GM19193 (cell line): Measurements from ENCODE around the gene SCGB3A1.

ENCODE experiments used
- POLR2A ChIP-seq: IDR thresholded peaks from 4 replicates; pipeline ENCODE4 v1.6.1; 2011; ENCODE audit not compliant: insufficient read depth, insufficient read length; ENCODE audit errors: extremely low read depth

Gene SCGB3A1

DNA sequence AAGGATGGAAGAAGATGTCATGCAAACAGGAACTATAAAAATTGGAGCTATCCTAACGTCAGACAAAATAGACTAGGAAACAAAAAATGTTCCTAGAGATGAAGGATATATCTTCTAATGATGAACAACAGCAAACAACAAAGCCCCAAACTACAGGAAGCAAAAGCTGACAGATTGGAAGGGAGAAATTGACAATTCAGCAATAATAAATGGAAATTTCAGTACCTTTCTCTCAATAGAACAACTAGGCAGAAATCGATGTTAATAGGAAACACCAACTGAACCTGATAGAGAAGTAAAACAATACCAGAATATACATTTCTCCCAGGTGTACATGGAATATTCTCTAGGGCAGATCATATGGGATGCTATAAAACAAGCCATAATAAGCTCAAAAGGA is 7.6 kb downstream of the SCGB3A1 start:
- TF ChIP-seq POLR2A, result no peak

DNA sequence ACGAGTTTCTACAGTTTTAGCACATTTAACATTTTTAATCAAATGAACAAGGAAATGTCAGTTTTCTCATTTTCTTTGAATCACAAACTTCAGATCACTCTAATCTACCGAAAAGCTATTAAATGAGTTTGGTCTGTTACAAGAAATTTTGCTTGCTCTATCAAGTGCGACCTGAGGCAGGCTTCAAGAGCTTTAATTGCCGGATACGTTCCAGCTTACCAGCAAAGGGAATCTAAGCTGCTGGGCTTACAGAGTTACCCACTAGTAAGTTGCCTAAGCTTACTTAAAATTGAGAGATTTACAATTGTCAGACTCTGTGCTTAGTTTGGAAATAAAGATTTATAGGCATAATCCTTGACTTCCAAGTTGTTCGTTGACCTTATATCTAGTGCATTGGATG is 10.6 kb downstream of the SCGB3A1 start:
- no peak for TF ChIP-seq POLR2A

DNA sequence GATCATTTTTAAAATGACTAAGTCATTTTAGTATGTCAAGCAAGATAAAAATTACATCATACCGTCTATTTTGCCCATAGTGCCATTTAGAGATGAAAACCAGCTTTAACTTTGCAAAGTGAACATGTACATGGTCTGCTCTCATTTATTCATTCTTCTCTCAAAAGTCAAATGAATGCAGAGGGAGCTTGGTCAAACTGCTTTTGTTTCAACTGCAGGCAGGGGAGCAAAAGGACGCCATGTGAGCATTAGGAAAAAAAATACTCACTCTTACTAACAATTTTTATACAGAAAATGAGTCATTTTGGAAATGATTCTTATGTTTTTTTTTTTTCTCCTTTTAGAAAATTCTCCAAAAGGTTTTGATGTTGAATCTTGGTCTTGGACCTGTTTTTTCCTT is 15.7 kb downstream of the SCGB3A1 start:
- no peak for TF ChIP-seq POLR2A

DNA sequence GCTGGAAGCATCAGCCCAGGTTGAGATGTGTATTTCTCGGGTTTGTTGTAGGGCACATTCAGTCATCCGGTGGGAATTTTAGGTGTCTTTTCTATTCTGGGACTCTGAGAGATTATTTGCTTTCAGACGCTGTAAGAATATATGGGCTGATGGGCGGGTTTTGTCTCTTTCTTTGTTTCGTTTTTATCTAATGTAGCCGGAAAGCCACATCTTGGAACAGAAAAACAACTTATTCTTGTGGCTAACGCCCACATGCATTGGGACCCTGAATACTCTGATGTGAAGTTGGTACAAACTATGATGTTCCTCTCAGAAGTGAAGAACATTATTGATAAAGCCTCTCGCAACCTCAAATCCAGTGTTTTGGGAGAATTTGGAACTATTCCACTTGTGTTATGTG is 22.4 kb downstream of the SCGB3A1 start:
- no peak for TF ChIP-seq POLR2A

DNA sequence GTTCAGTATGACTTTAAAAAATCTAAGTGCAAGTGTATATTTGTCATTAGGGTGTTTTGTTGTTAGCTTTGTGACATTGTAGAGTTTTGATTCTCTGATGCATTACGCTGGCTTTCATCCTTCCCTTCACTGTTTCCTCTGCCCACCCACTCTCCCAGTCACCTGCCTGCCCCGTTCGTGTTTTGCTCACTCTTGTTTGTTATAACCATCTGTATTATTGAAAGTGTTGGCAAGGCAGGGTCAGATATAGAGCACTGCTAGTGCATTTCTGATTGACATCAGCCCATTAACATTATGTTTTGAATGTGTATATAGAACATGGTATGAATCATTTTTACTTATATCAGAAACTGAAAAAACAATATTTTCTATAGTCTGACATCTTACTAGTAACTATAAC is 27.3 kb downstream of the SCGB3A1 start:
- TF ChIP-seq POLR2A, result no peak

DNA sequence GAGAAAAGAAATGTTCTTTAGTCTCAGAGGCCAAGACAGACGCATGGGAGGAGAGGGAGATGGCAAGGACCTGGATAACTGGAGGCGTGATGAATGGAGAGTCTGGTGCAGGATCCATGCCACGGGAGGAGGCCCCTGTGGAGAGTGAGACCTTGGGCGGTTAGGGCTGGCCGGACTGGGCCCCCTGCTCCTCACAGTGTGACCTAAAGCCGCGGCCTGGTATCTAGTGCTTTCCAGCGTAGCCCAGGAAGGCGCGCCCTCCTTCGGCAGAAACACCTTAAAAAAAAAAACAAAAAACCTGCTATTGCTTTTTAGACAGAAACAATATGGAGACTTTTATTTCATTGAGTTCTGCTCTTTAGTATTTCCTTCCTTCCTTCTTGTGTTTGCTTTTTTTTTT is 33.1 kb downstream of the SCGB3A1 start:
- TF ChIP-seq POLR2A, result no peak

DNA sequence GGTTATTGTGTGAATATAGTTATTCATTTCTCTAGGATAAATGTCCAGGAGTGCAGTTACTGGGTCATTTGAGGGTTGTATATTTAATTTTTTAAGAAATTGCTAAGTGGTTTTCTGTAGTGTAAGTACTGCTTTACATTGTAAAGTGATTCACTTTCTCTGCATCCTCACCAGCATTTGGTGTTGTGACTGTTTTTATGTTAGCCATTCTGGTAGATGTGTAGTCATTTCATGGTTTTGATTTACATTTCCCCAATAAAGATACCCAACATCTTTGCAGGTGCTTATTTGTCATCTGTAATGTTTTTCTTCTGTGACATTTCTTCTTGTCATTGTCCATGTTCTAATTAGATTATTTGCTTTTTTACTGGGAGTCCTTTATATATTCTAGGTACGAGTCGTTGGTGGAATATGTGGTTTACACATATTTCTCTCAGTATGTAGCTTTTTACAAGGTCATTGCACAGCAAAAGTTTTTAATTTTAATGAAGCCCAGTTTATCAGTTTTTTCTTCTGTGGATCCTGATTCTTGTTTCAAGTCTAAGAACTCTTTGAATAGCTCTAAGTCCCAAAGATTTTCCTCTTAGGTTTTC is 34.0 kb downstream of the SCGB3A1 start:
- TF ChIP-seq POLR2A, result no peak

DNA sequence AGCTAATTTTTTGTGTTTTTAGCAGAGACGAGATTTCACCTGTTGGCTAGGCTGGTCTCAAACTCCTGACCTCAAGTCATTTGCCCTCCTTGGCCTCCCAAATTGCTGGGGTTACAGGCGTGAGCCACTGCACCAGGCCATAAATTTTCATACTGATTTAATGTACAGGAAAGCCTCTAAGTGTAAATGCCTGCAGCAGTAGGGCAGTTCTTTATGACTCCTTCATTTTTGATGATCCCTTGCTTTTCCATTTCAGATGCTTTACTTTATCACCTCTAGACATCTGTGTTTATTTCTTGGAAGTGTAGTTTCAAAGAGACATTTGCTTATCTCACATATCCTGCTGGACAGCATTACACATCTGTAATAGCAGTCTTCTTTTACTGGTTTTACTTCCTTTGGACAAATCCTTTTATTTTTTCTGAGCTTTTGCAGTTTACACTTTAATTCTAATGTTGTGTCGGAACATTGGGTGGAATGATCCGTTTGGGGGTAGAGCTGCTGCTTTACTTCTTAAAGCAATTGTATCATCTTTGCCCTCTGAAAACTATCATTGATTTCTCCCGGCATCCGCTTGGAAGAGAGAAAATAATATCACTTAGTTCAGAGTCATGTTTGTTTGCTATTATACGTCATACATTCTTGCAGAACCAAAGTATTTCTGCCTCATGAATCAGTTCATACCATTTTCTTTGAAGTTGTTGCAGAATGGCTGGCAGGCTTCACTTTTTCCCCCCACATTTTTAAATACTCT is 36.0 kb downstream of the SCGB3A1 start:
- TF ChIP-seq POLR2A, result no peak

DNA sequence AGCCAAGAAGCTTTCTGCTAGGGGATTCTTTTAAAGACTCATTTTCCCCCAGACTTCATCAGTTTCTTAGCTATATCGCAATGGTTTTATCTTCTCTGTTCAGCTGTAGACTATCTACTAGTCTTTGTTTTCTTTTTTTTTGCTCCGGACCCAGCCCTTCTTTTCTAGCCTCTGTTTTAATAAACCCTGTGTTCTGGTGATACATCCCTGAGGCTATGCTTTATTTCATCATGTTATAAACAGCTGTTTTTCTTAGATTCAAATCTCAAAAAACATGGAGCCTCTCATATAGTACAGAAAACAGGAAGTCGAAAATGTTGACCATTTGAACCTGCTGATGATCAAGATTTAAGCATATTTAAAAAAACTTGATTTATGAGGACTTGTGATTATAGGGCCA is 37.8 kb downstream of the SCGB3A1 start:
- TF ChIP-seq POLR2A, result no peak

DNA sequence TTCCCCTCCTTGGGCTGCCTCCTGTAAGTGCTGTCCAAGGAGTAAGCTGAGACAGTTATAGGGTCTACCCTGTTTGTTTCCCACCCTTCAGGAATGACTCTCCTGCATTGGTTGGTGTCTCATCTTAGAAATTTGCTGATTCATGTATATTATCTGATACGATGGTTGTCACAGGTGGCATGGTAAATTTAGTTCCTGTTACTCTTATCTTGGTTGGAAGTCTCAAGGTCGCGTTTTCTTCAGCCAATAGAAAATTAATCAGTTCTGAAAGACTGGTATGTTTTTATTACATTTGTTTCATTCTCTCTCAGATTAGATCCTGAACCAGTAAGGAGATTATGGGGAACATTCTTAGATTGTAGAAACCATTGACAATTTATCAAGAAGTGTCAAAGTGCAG is 42.7 kb downstream of the SCGB3A1 start:
- no peak for TF ChIP-seq POLR2A

DNA sequence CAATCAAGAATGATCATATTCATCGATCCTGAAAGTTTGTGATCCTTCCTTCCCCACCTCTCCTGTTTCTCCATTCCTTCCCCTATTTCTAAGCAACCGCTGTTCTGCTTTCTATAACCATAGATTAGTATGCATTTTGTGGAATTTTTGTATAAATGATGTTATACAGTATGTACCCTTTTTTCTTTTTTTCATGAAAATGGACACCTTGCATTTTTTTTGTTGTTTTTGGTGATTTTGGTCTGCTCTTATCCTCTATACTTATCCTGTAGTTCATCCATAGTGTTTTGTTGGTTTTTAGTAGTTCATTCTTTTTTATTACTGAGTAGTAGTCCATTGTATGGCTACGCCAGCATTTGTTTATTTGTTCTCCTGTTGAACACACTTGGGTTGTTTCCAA is 46.1 kb downstream of the SCGB3A1 start:
- TF ChIP-seq POLR2A, result no peak

DNA sequence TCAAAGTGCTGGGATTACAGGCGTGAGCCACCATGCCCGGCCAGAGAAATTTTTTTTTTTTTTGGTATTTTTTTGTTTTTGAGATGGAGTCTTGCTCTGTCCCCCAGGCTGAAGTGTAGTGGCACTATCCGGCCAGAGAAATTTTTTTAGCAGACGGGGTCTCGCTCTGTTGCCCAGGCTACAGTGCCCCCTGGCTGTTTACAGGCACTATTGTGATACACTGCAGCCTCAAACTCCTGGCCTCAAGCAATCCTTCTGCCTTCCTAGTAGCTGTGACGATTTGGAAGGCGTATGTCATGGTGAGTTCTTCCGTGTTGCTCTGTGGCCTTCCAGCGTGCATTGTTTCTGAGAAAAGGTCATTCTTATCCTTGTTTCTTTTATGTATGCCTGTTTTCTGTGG is 49.6 kb downstream of the SCGB3A1 start:
- no peak for TF ChIP-seq POLR2A
